ENCODE results near the gene SELENOS. TPM values are rescaled to one million over a fixed set of nuclear protein-coding genes. Genes with fewer than 3 reads are reported as not detected.

Gene SELENOS
- total and polyA plus RNA-seq, 9 of the 15 experiments (the other 6 are each of a cell fraction or from before 2014, with no cell fraction given): 24.9 to 57.4 (median 47.9) TPM

GRCh38 chr15:101308604-101309435, 31.5 kb upstream of the SELENOS start:
- CTCF ChIA-PET (ENCODE audit: low intra/inter-chr PET ratio): no interaction called here
- TF ChIP-seq, protein P1, sequence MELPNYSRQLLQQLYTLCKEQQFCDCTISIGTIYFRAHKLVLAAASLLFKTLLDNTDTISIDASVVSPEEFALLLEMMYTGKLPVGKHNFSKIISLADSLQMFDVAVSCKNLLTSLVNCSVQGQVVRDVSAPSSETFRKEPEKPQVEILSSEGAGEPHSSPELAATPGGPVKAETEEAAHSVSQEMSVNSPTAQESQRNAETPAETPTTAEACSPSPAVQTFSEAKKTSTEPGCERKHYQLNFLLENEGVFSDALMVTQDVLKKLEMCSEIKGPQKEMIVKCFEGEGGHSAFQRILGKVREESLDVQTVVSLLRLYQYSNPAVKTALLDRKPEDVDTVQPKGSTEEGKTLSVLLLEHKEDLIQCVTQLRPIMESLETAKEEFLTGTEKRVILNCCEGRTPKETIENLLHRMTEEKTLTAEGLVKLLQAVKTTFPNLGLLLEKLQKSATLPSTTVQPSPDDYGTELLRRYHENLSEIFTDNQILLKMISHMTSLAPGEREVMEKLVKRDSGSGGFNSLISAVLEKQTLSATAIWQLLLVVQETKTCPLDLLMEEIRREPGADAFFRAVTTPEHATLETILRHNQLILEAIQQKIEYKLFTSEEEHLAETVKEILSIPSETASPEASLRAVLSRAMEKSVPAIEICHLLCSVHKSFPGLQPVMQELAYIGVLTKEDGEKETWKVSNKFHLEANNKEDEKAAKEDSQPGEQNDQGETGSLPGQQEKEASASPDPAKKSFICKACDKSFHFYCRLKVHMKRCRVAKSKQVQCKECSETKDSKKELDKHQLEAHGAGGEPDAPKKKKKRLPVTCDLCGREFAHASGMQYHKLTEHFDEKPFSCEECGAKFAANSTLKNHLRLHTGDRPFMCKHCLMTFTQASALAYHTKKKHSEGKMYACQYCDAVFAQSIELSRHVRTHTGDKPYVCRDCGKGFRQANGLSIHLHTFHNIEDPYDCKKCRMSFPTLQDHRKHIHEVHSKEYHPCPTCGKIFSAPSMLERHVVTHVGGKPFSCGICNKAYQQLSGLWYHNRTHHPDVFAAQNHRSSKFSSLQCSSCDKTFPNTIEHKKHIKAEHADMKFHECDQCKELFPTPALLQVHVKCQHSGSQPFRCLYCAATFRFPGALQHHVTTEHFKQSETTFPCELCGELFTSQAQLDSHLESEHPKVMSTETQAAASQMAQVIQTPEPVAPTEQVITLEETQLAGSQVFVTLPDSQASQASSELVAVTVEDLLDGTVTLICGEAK (IDR thresholded peaks at IDR 0.05): no peak
- TF ChIP-seq, protein P1 (CRISPR knock-in tag; IDR thresholded peaks at IDR 0.05): no peak
- no peak for TF ChIP-seq ZKSCAN3 (CRISPR knock-in tag; IDR thresholded peaks at IDR 0.05)
- no peak for TF ChIP-seq BRCA1 (IDR thresholded peaks at IDR 0.05)
- no peak for TF ChIP-seq BRCA1 (CRISPR knock-in tag; IDR thresholded peaks at IDR 0.05)
- TF ChIP-seq ZNF583 (CRISPR knock-in tag; IDR thresholded peaks at IDR 0.05): no peak
- no peak for TF ChIP-seq ZNF143 (CRISPR knock-in tag; IDR thresholded peaks at IDR 0.05)
- TF ChIP-seq HNRNPUL1 (IDR thresholded peaks at IDR 0.05; ENCODE audit: low read length): no peak
- TF ChIP-seq ARID2 (IDR thresholded peaks at IDR 0.05): no peak
- TF ChIP-seq RBM14 (IDR thresholded peaks at IDR 0.05; ENCODE audit: borderline replicate concordance, insufficient read depth, low read depth, low read length): no peak
- TF ChIP-seq NFXL1 (CRISPR knock-in tag; IDR thresholded peaks at IDR 0.05): no peak
- TF ChIP-seq BRF2 (IDR thresholded peaks at IDR 0.05; ENCODE audit: borderline replicate concordance, insufficient read depth, insufficient read length): no peak

More at GRCh38 chr15:101308604-101309435, 31.5 kb upstream of the SELENOS start:
- Histone ChIP-seq H3K9me3 (replicated peaks; ENCODE audit: control insufficient read depth, insufficient read depth, low read depth, low read length) (no peaks in the 10 kb centered on the region), H3K4me1 (replicated peaks in 1 of 2; ENCODE audit: control insufficient read depth in 2 of 2, insufficient read depth in 2 of 2, low read length in 2 of 2) (no peaks in the 10 kb centered on the region; a peak in 1 of 5 replicates), H2AFZ (ENCODE audit: low read depth, low read length) (no peak overlapping the region), H3K9me1 (ENCODE audit: control insufficient read depth, insufficient read depth, low read length) (no peaks in the 10 kb centered on the region), H3K27ac (ENCODE audit: extremely low read depth, low read depth, low read length) (no peak overlapping the region), H3K9ac (ENCODE audit: insufficient read depth in 1 of 2, low read depth in 2 of 2, low read length in 2 of 2) (no peak overlapping the region; a peak in 1 of 4 replicates), H3K79me2 (ENCODE audit: control insufficient read depth, insufficient read depth, low read length) (no peaks in the 10 kb centered on the region), H3K27me3 (ENCODE audit: control insufficient read depth in 2 of 2, insufficient read depth in 2 of 2, low read length in 2 of 2) (peaks cover 0 to 43% of the 10 kb centered on the region in 2 experiments; a peak in 4 of 5 replicates), H3K36me3 (ENCODE audit: control insufficient read depth, insufficient read depth, low read length) (no peaks in the 10 kb centered on the region), H3K4me2 (ENCODE audit: insufficient read depth, low read length) (no peak overlapping the region), H3K4me3 (no peak overlapping the region), H4K20me1 (replicated peaks; ENCODE audit: control insufficient read depth, insufficient read depth, low read length) (no peaks in the 10 kb centered on the region; the same call in none of the 2 replicates)
- POLR2A ChIA-PET: interaction anchor here (0.6 to 0.7 kb wide), 3 partner anchors 13 to 228 kb away, joined by 3 read pairs; no protein-coding TSS in a partner anchor
- ATAC-seq: no peak
- intact Hi-C loops (cut with micrococcal nuclease) (no loop called here), in situ Hi-C loops (cut with MboI) (loop anchor here (10.0 kb wide), 1 partner anchor 186 kb away; no protein-coding TSS in a partner anchor)
- 42% methylated on average over 19 of the region's 20 CpGs for WGBS (ENCODE audit: insufficient coverage, low coverage, missing lambda C conversion rate)
- DNase-seq (ENCODE audit: extremely low read depth in 1 of 4, low spot score in 3 of 4): no peak
- BruUV-seq (replicated peaks): no TSS peak
- no peak for FAIRE-seq

All from K562 (cell line).